H1 (cell line): Measurements from ENCODE around the gene SIPA1L3. TPM values are rescaled to one million over a fixed set of nuclear protein-coding genes. Genes with fewer than 3 reads are reported as not detected.
A peak's percentile ranks its signal among the peaks of the same experiment; 100 is the strongest.

Source experiments
- CTCF ChIA-PET: fragments of 300-600 bp; sonication (Branson Sonifier 250); formaldehyde crosslinking; loops from one replicate; lab custom pipeline; 2021; ENCODE audit not compliant: partially characterized antibody; lab: Charles Lee
- POLR2A ChIA-PET: fragments of 300-600 bp; sonication (Branson Sonifier 250); formaldehyde crosslinking; loops from one replicate; lab custom pipeline; 2021; ENCODE audit warnings: inconsistent platforms; ENCODE audit not compliant: partially characterized antibody; lab: Charles Lee
- DNase-seq, 2 experiments: peaks; one replicate each; pipeline versions ENCODE4 v3.0.0 to v3.0.0-alpha.2; 2010 to 2022; ENCODE audit warnings: low spot score in 2 of 2, low read depth in 1 of 2, mixed read lengths in 1 of 2
- FAIRE-seq: peaks from 2 replicates; lab custom pipeline; 2011; peaks lifted over from hg19 to GRCh38; lab: Jason Lieb, UNC
- H2AFZ ChIP-seq: 2 replicates; pipeline ENCODE4 v1.8.1; 2012; ENCODE audit warnings: low read length, inconsistent platforms
- H2AK5ac ChIP-seq: 2 replicates; pipeline ENCODE4 v1.6.1; 2013; ENCODE audit warnings: low read depth, low read length
- H2BK120ac ChIP-seq: replicated peaks from 2 replicates; pipeline ENCODE3; 2013; ENCODE audit warnings: low read depth, low read length, inconsistent platforms
- H2BK12ac ChIP-seq: 2 replicates; pipeline ENCODE4 v1.6.1; 2013; ENCODE audit warnings: low read depth, low read length
- H2BK15ac ChIP-seq: 2 replicates; pipeline ENCODE4 v1.6.1; 2013; ENCODE audit warnings: low read length
- H2BK20ac ChIP-seq: 2 replicates; pipeline ENCODE4 v1.6.1; 2013; ENCODE audit warnings: low read length
- H2BK5ac ChIP-seq: 2 replicates; pipeline ENCODE4 v1.6.1; 2013; ENCODE audit warnings: low read depth, low read length
- H3K14ac ChIP-seq: 2 replicates; pipeline ENCODE4 v1.6.1; 2013; ENCODE audit warnings: inconsistent platforms; ENCODE audit not compliant: insufficient read length
- H3K18ac ChIP-seq: 2 replicates; pipeline ENCODE4 v1.6.1; 2013; ENCODE audit warnings: low read length; ENCODE audit errors: extremely low read depth
- H3K23ac ChIP-seq: 2 replicates; pipeline ENCODE4 v1.6.1; 2013; ENCODE audit warnings: inconsistent platforms; ENCODE audit not compliant: insufficient read length
- H3K23me2 ChIP-seq: 2 replicates; pipeline ENCODE4 v1.6.1; 2013; ENCODE audit warnings: low read depth, low read length
- H3K27ac ChIP-seq: 2 replicates; pipeline ENCODE4 v1.6.1; 2011; ENCODE audit warnings: low read depth, low read length, inconsistent platforms
- H3K27me3 ChIP-seq, 4 experiments: replicated peaks in 1 of 4; 1 replicate in 1 of 4; 2 replicates in 3 of 4; pipeline versions ENCODE4 v1.6.1 to v1.8.1; 2011 to 2013; ENCODE audit warnings: low read length in 3 of 4, mild to moderate bottlenecking in 3 of 4, inconsistent platforms in 2 of 4, mixed read lengths in 2 of 4, moderate library complexity in 1 of 4; ENCODE audit not compliant: control insufficient read depth in 3 of 4, insufficient read depth in 3 of 4; ENCODE audit errors: extremely low read depth in 1 of 4
- H3K36me3 ChIP-seq, 4 experiments: 2 replicates each; pipeline versions ENCODE4 v1.6.1 to v1.8.1; 2011 to 2013; ENCODE audit warnings: mild to moderate bottlenecking in 4 of 4, low read length in 3 of 4, moderate library complexity in 2 of 4, control low read depth in 1 of 4, inconsistent platforms in 1 of 4; ENCODE audit not compliant: insufficient read depth in 4 of 4, control insufficient read depth in 2 of 4
- H3K4ac ChIP-seq: replicated peaks from 2 replicates; pipeline ENCODE3; 2013; ENCODE audit warnings: low read length, low read depth, mixed read lengths, inconsistent platforms; ENCODE audit not compliant: insufficient read length
- H3K4me1 ChIP-seq, 4 experiments: replicated peaks in 1 of 4; 1 replicate in 1 of 4; 2 replicates in 3 of 4; pipeline versions ENCODE4 v1.6.1 to v1.8.1; 2011 to 2013; ENCODE audit warnings: low read length in 3 of 4, inconsistent platforms in 2 of 4, mixed read lengths in 1 of 4; ENCODE audit not compliant: insufficient read depth in 4 of 4, control insufficient read depth in 3 of 4
- H3K4me2 ChIP-seq, 2 experiments: 2 replicates each; pipeline versions ENCODE4 v1.6.1 to v1.8.1; 2011 to 2013; ENCODE audit warnings: low read depth in 2 of 2, low read length in 2 of 2, control low read depth in 1 of 2, inconsistent platforms in 1 of 2, mild to moderate bottlenecking in 1 of 2; ENCODE audit not compliant: insufficient read depth in 1 of 2
- H3K4me3 ChIP-seq, 4 experiments: fragments of 200-600, 300-600 bp in 1 of 4; sonication (generic), shearing (Covaris generic), sonication (Bioruptor Twin) in 1 of 4; 2 replicates each; pipeline versions ENCODE4 v1.5.1 to v1.8.1; 2011 to 2016; ENCODE audit warnings: low read length in 4 of 4, low read depth in 3 of 4, control low read depth in 2 of 4, inconsistent platforms in 2 of 4, mild to moderate bottlenecking in 2 of 4, mixed read lengths in 1 of 4, moderate library complexity in 1 of 4; ENCODE audit not compliant: insufficient read depth in 2 of 4; ENCODE audit errors: extremely low read depth in 1 of 4
- H3K56ac ChIP-seq: replicated peaks from 2 replicates; pipeline ENCODE3; 2013; ENCODE audit warnings: low read depth, mild to moderate bottlenecking, mixed read lengths, low read length, inconsistent platforms; ENCODE audit not compliant: insufficient read length
- H3K79me1 ChIP-seq: 2 replicates; pipeline ENCODE4 v1.6.1; 2013; ENCODE audit warnings: low read depth, low read length, control low read depth
- H3K79me2 ChIP-seq, 2 experiments: 2 replicates each; pipeline versions ENCODE4 v1.6.1 to v1.8.1; 2012 to 2013; ENCODE audit warnings: low read length in 2 of 2, mild to moderate bottlenecking in 2 of 2, inconsistent platforms in 1 of 2; ENCODE audit not compliant: insufficient read depth in 2 of 2, control insufficient read depth in 1 of 2
- H3K9ac ChIP-seq, 4 experiments: replicated peaks in 1 of 4; 1 replicate in 1 of 4; 2 replicates in 3 of 4; pipeline versions ENCODE4 v1.6.1 to v1.8.1; 2011 to 2013; ENCODE audit warnings: low read depth in 3 of 4, low read length in 3 of 4, control low read depth in 2 of 4, mild to moderate bottlenecking in 2 of 4, moderate library complexity in 2 of 4, inconsistent platforms in 1 of 4; ENCODE audit errors: extremely low read depth in 1 of 4
- H3K9me3 ChIP-seq, 2 experiments: 2 replicates each; pipeline versions ENCODE4 v1.6.1 to v1.8.1; 2012 to 2013; ENCODE audit warnings: mild to moderate bottlenecking in 2 of 2, moderate library complexity in 2 of 2, control low read depth in 1 of 2, inconsistent platforms in 1 of 2, low read depth in 1 of 2, low read length in 1 of 2, mixed read lengths in 1 of 2; ENCODE audit not compliant: insufficient read depth in 2 of 2
- H4K20me1 ChIP-seq, 2 experiments: replicated peaks in 1 of 2; 2 replicates each; pipeline versions ENCODE3 to v1.8.1; 2011 to 2013; ENCODE audit warnings: inconsistent platforms in 2 of 2, low read length in 2 of 2, mild to moderate bottlenecking in 1 of 2; ENCODE audit not compliant: insufficient read depth in 2 of 2, control insufficient read depth in 1 of 2
- H4K5ac ChIP-seq: 2 replicates; pipeline ENCODE4 v1.6.1; 2013; ENCODE audit warnings: low read length, low read depth, mixed read lengths, inconsistent platforms; ENCODE audit not compliant: insufficient read length
- H4K8ac ChIP-seq: 2 replicates; pipeline ENCODE4 v1.8.0; 2013; ENCODE audit warnings: mild to moderate bottlenecking, moderate library complexity, low read length, inconsistent platforms; ENCODE audit not compliant: insufficient read depth; ENCODE audit errors: extremely low read depth
- H4K91ac ChIP-seq: replicated peaks from 2 replicates; pipeline ENCODE3; 2013; ENCODE audit warnings: low read length, mixed read lengths, inconsistent platforms; ENCODE audit not compliant: insufficient read length
- JUND ChIP-seq: IDR thresholded peaks from 2 replicates; pipeline ENCODE4 v1.6.1; 2011; ENCODE audit warnings: mild to moderate bottlenecking, improper control_type of control experiment, low read length
- NRF1 ChIP-seq: IDR thresholded peaks from 2 replicates; pipeline ENCODE4 v1.6.1; 2011; ENCODE audit warnings: mild to moderate bottlenecking, low read depth, low read length, improper control_type of control experiment
- RBBP5 ChIP-seq: IDR thresholded peaks from 2 replicates; pipeline ENCODE4 v1.7.1; 2012; ENCODE audit warnings: low read depth, mild to moderate bottlenecking, inconsistent platforms, low read length, moderate library complexity, borderline replicate concordance
- WGBS, 2 experiments: shearing (Covaris generic) in 1 of 2; methylation state at CpG; one replicate each; pipeline versions ENCODE4 v1.1.6 to v1.1.7; 2013 to 2015; ENCODE audit warnings: low lambda C conversion rate in 2 of 2, mixed read lengths in 2 of 2, inconsistent platforms in 1 of 2, low coverage in 1 of 2, missing lambda C conversion rate in 1 of 2; ENCODE audit not compliant: insufficient replicate concordance in 2 of 2, insufficient coverage in 1 of 2, insufficient read length in 1 of 2; ENCODE audit errors: extremely low coverage in 1 of 2, missing lambda C conversion rate in 1 of 2; 5-methylcytosine and 5-hydroxymethylcytosine counted together
- polyA plus RNA-seq, 7 experiments: library from polyadenylated mRNA; depleted of rRNA in 3 of 7; stranded (reverse) in 5 of 7; unstranded in 2 of 7; fragments of >200 nt in 5 of 7; fragments of 200-250 nt in 2 of 7; gene quantifications; 1 replicate in 5 of 7; 2 replicates in 1 of 7; 4 replicates in 1 of 7; pipeline versions ENCODE4 v1.2.1 to v1.2.3, GENCODE V29; 2011 to 2013; ENCODE audit warnings: missing spikeins in 2 of 7, mixed read lengths in 2 of 7
- total RNA-seq: library from RNA; stranded (reverse); fragmentation: NEBNext Ultra II Directional; extraction: Animal tissue kit (Norgen Biotek cat#: 25700); gene quantifications from 2 replicates; pipeline ENCODE4 v1.2.1, GENCODE V29; 2021

The SIPA1L3 gene
- total and polyA plus RNA-seq, 2 of the 8 experiments (the other 6 are each of a cell fraction or from before 2014, with no cell fraction given), result 15.0 to 54.9 TPM

DNA sequence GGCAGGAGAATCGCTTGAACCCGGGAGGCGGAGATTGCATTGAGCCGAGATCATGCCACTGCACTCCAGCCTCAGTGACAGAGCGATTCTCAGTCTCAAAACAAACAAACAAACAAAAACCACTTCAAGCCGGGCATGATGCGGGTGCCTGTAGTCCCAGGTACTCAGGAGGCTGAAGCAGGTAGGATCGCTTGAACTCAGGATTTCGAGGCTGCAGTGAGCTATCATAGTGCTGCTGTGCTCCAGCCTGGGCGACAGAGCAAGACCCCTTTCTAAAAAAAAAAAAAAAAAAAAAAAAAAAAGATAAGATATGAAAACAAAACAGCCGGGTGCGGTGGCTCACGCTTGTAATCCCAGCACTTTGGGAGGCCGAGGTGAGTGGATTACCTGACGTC, 336.3 kb downstream of the SIPA1L3 start:
- WGBS, 2 experiments, result 80% methylated on average over 14 of the region's 15 CpGs; no CpG with 5 or more reads in 1 of the 2 experiments

More for the DNA sequence above, 336.3 kb downstream of the SIPA1L3 start:
- Histone ChIP-seq H3K4ac (no peak overlapping the region), H3K4me2 (0 out of 4 replicates have a peak overlapping the region, but pooled peaks of 1 of the 2 experiments have one; percentile 16), H4K5ac (no peak overlapping the region), H3K14ac (no peak overlapping the region), H3K56ac (no peak overlapping the region), H2BK120ac (no peak overlapping the region), H3K9ac (no peak overlapping the region)
- POLR2A ChIA-PET, result interaction anchor here (0.6 to 2.1 kb wide), 4 partner anchors 9 to 141 kb away, joined by 3 to 12 read pairs (median 6); partner anchors contain the start of genes CATSPERG and SPINT2
- TF ChIP-seq RBBP5 (no peak), NRF1 (no peak), JUND (no peak)
- TF ChIP-seq, all 59 proteins: peak for 0
- no peaks in the 10 kb centered on the region for H4K20me1 ChIP-seq
- no peak overlapping the region for H2BK15ac ChIP-seq
- peaks cover 0 to 5% (median 4%) of the 10 kb centered on the region in 4 experiments; a peak in 2 of 7 replicates for H3K4me1 ChIP-seq
- H2AK5ac ChIP-seq, result no peak overlapping the region
- no peak overlapping the region for H2BK12ac ChIP-seq
- no peaks in the 10 kb centered on the region for H3K79me1 ChIP-seq
- H3K27me3 ChIP-seq, result no peaks in the 10 kb centered on the region; a peak in 2 of 7 replicates
- H2AFZ ChIP-seq, result 0 out of 2 replicates have a peak overlapping the region, but pooled peaks have one; percentile 86
- H3K27ac ChIP-seq, result no peak overlapping the region
- no peak overlapping the region; the same call in 1 of the 2 replicates for H4K8ac ChIP-seq
- H2BK5ac ChIP-seq, result no peak overlapping the region
- H3K9me3 ChIP-seq, result no peaks in the 10 kb centered on the region
- no peaks in the 10 kb centered on the region for H3K79me2 ChIP-seq
- H2BK20ac ChIP-seq, result no peak overlapping the region
- FAIRE-seq (no peak), DNase-seq (no peak)
- H3K4me3 ChIP-seq, result no peak overlapping the region
- no peak overlapping the region for H3K18ac ChIP-seq
- CTCF ChIA-PET, result interaction anchor here (0.6 to 9.5 kb wide), 26 partner anchors 8 to 1110 kb away, joined by 3 to 124 read pairs (median 6); partner anchors contain the start of genes C19orf33, CATSPERG, KCNK6 and PPP1R14A
- no peaks in the 10 kb centered on the region for H3K23me2 ChIP-seq
- H3K23ac ChIP-seq, result no peak overlapping the region
- no peaks in the 10 kb centered on the region for H3K36me3 ChIP-seq
- H4K91ac ChIP-seq, result no peak overlapping the region
